GM12878 (cell line): ENCODE measurements around the gene ZFP91. TPM values are rescaled to one million over a fixed set of nuclear protein-coding genes. Genes with fewer than 3 reads are reported as not detected.

Experiments
- ATF7 ChIP-seq: fragments of 450-650 bp; IDR thresholded peaks from 2 replicates; pipeline ENCODE4 v1.6.1; 2016; ENCODE audit warnings: low read depth, mild to moderate bottlenecking
- BCLAF1 ChIP-seq: fragments of 450-650 bp; IDR thresholded peaks from 2 replicates; pipeline ENCODE4 v1.6.1; 2017; ENCODE audit warnings: antibody characterized with exemption, mild to moderate bottlenecking, moderate library complexity
- E2F4 ChIP-seq: IDR thresholded peaks from 2 replicates; pipeline ENCODE4 v1.6.1; 2012; ENCODE audit warnings: low read depth, low read length, improper control_type of control experiment
- EGR1 ChIP-seq, 2 experiments: IDR thresholded peaks; 1 replicate in 1 of 2; 2 replicates in 1 of 2; pipeline ENCODE4 v1.6.1; 2011 to 2012; ENCODE audit warnings: low read depth in 2 of 2, low read length in 2 of 2, borderline replicate concordance in 1 of 2, mild to moderate bottlenecking in 1 of 2, moderate library complexity in 1 of 2
- FOXK2 ChIP-seq: fragments of 450-650 bp; IDR thresholded peaks from 2 replicates; pipeline ENCODE4 v1.6.1; 2017; ENCODE audit warnings: mild to moderate bottlenecking, moderate library complexity
- FOXM1 ChIP-seq: IDR thresholded peaks from 2 replicates; pipeline ENCODE4 v1.6.1; 2012; ENCODE audit warnings: low read depth, mild to moderate bottlenecking, inconsistent platforms, low read length, moderate library complexity
- IRF3 ChIP-seq: fragments of 450-650 bp; IDR thresholded peaks from 2 replicates; pipeline ENCODE4 v1.6.1; 2014; ENCODE audit warnings: mild to moderate bottlenecking
- JUNB ChIP-seq: IDR thresholded peaks from 2 replicates; pipeline ENCODE4 v1.6.1; 2016; ENCODE audit warnings: antibody characterized with exemption, mild to moderate bottlenecking
- KAT2A ChIP-seq: conservative IDR thresholded peaks from 2 replicates; pipeline ENCODE4 v1.6.1; 2011; ENCODE audit warnings: low read depth, low read length; ENCODE audit not compliant: control insufficient read depth
- KDM1A ChIP-seq: fragments of 200-600 bp; sonication (generic); IDR thresholded peaks from 2 replicates; pipeline ENCODE4 v1.6.1; 2016; ENCODE audit warnings: borderline replicate concordance
- MAX ChIP-seq: IDR thresholded peaks from 2 replicates; pipeline ENCODE4 v1.6.1; 2012; ENCODE audit warnings: low read depth, low read length, improper control_type of control experiment
- NR2C2 ChIP-seq: IDR thresholded peaks from 2 replicates; pipeline ENCODE4 v1.6.1; 2011; ENCODE audit warnings: borderline replicate concordance, low read depth; ENCODE audit not compliant: control insufficient read depth, insufficient read length
- PML ChIP-seq: IDR thresholded peaks from 2 replicates; pipeline ENCODE4 v1.6.1; 2012; ENCODE audit warnings: low read length, inconsistent platforms
- POLR2AphosphoS2 ChIP-seq: IDR thresholded peaks from 2 replicates; pipeline ENCODE4 v1.6.1; 2011; ENCODE audit warnings: low read depth, mild to moderate bottlenecking, low read length, improper control_type of control experiment, moderate library complexity
- SMAD5 ChIP-seq: IDR thresholded peaks from 2 replicates; pipeline ENCODE4 v1.6.1; 2016; ENCODE audit warnings: antibody characterized with exemption, low read depth
- STAT1 ChIP-seq: fragments of 450-650 bp; conservative IDR thresholded peaks from 2 replicates; pipeline ENCODE4 v1.6.1; 2014; ENCODE audit warnings: antibody characterized with exemption, mild to moderate bottlenecking
- SUPT20H ChIP-seq: IDR thresholded peaks from 2 replicates; pipeline ENCODE4 v1.6.1; 2011; ENCODE audit warnings: low read depth, mild to moderate bottlenecking, low read length, moderate library complexity, borderline replicate concordance; ENCODE audit not compliant: control insufficient read depth
- USF2 ChIP-seq: IDR thresholded peaks from 2 replicates; pipeline ENCODE4 v1.6.1; 2011; ENCODE audit warnings: low read depth, low read length, improper control_type of control experiment, borderline replicate concordance
- ZBTB11 ChIP-seq: fragments of 450-650 bp; formaldehyde crosslinking; IDR thresholded peaks from 2 replicates; pipeline ENCODE4 v1.5.0; 2022; ENCODE audit warnings: mild to moderate bottlenecking, missing genetic modification characterization
- ZZZ3 ChIP-seq: IDR thresholded peaks from 2 replicates; pipeline ENCODE4 v1.6.1; 2011; ENCODE audit warnings: low read depth; ENCODE audit not compliant: control insufficient read depth, insufficient read length
- polyA plus RNA-seq, 11 experiments: library from polyadenylated mRNA; depleted of rRNA in 4 of 11; unstranded in 6 of 11; stranded (reverse) in 5 of 11; fragments of >200 nt; fragmentation: Nextera tagmentation in 4 of 11; fragmentation: Illumina TruSeq in 1 of 11; extraction: Ambion mirVana in 4 of 11; extraction: Trizol in 1 of 11; gene quantifications; 1 replicate in 1 of 11; 2 replicates in 10 of 11; pipeline versions ENCODE4 v1.2.1 to v1.2.3, GENCODE V29; 2011 to 2016; ENCODE audit warnings: inconsistent platforms in 2 of 11, missing spikeins in 2 of 11, low read depth in 1 of 11
- total RNA-seq, 4 experiments: library from RNA; depleted of rRNA in 3 of 4; stranded (reverse); fragments of >200 nt in 3 of 4; fragmentation: Illumina TruSeq in 1 of 4; extraction: Trizol in 1 of 4; gene quantifications; 2 replicates each; pipeline versions ENCODE4 v1.2.1 to v1.2.3, GENCODE V29; 2013 to 2021

The ZFP91 gene
- total and polyA plus RNA-seq, 10 of the 15 experiments (the other 5 are each of a cell fraction or from before 2014, with no cell fraction given): 12.9 to 54.1 (median 31.7) TPM

- no peak for TF ChIP-seq ZBTB11 (CRISPR knock-in tag)
- no peak for TF ChIP-seq SUPT20H
- 0 out of 2 replicates have a peak, but pooled peaks have one; percentile 44 for TF ChIP-seq IRF3
- no peak for TF ChIP-seq ATF7
- TF ChIP-seq BCLAF1: no peak
- TF ChIP-seq JUNB: no peak
- peak; percentile 34; the same call in 1 of the 2 replicates for TF ChIP-seq POLR2AphosphoS2
- no peak; the same call in none of the 2 replicates for TF ChIP-seq PML
- TF ChIP-seq EGR1 (IDR thresholded peaks at IDR 0.05; ENCODE audit: borderline replicate concordance in 1 of 2, low read depth in 2 of 2, low read length in 2 of 2): no peak
- TF ChIP-seq E2F4: peak; percentile 74; the same call in 1 of the 2 replicates
- no peak for TF ChIP-seq MAX
- no peak for TF ChIP-seq KAT2A
- no peak for TF ChIP-seq USF2
- TF ChIP-seq SMAD5: peak; percentile 89
- no peak for TF ChIP-seq ZZZ3
- TF ChIP-seq STAT1: no peak
- no peak for TF ChIP-seq NR2C2
- TF ChIP-seq KDM1A: no peak
- TF ChIP-seq FOXM1: no peak; the same call in 1 of the 2 replicates
- TF ChIP-seq FOXK2: no peak
Observed at GRCh38 chr11:58578635-58579191, at the start of gene ZFP91 (continued).
